ENCODE results near the gene WNT9B.

GRCh38 chr17:46916623-46917022 is 65.2 kb downstream of the WNT9B start:
- TF ChIP-seq CTCF (IDR thresholded peaks at IDR 0.05) (no peak), POLR2A (IDR thresholded peaks at IDR 0.05) (no peak), POLR2AphosphoS5 (IDR thresholded peaks at IDR 0.05) (no peak)

All from prostate gland (tissue), 2 donors.